HG02678 (cell line): ENCODE results near the gene FAM219A.
"Not testable (repeated sequence)": the region's sequence is repeated elsewhere in the genome, so short reads cannot be mapped to it uniquely, and the experiment has no call there.

ENCODE experiments used
- ATAC-seq: cut with Tn5 transposase; IDR thresholded peaks from one replicate; pipeline ENCODE4 v1.9.1; 2021; ENCODE audit warnings: mild to moderate bottlenecking, moderate library complexity; ENCODE audit not compliant: unreplicated experiment

The FAM219A gene

DNA sequence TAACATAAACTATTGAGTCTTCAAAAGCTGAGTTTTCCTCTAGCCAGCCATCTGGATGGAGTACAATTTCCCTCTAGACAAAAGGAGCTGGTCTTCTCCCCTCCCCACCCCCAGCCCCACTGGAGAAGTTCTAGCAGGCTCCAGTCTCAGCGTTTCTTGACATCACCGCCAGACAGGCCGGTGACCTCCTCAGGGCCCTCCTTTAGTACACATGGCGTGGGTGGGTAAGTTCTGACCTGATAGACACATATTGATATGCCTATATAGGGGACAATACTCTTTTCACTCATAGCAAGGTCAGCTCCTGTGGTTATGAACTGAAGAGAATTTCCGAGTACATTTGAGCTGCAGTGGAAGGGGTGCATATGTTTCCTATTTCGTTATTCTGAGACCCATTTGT lies 27.5 kb upstream of the FAM219A start:
- ATAC-seq = no peak

DNA sequence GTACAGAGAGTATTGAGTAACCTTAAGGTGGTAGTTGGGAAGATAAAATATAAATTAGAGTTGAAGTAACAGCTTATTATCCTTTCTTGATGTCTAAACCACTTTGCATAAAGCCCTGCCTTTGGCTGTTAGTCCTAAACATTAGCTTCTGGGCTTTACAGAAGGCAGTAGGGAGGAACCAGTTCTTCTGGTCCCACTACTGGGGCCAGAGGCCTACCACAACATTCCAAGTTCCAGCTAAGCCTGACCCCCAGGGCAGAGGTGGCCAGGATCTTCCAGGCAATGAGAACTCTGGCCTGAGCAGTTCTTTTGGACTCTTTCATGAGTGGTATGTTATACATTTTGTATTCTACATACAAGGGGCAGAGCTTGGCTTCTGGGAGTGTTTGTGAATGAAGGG lies 26.3 kb upstream of the FAM219A start:
- ATAC-seq = no peak

- ATAC-seq = not testable (repeated sequence)
Observed at GRCh38 chr9:34482746-34483145, 24.4 kb upstream of the FAM219A start.

- ATAC-seq = not testable (repeated sequence)
Observed at GRCh38 chr9:34481620-34482019, 23.2 kb upstream of the FAM219A start.

- no peak for ATAC-seq
Observed at GRCh38 chr9:34479431-34479866, 21.1 kb upstream of the FAM219A start.

DNA sequence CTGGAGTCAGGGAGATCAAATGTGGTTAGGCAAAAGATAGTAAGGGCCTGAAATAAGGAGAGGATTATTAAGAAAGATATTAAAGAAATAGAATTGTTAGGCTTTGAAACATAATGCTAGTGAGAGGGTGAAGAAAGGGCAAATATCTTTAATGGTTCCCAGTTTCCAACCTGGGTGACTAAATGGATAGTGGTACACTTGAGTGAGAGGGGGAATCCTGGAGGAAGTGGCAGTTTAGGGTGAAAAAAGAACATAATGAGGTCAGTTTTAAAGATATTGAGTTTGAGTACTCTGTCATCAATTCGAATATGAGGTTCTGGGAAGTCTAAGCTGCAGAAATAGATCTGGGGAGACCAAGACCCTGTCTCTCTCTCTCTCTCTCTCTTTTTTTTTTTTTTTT lies 19.2 kb upstream of the FAM219A start:
- ATAC-seq = no peak

- no peak for ATAC-seq
Observed at GRCh38 chr9:34475097-34475496, 16.7 kb upstream of the FAM219A start.

DNA sequence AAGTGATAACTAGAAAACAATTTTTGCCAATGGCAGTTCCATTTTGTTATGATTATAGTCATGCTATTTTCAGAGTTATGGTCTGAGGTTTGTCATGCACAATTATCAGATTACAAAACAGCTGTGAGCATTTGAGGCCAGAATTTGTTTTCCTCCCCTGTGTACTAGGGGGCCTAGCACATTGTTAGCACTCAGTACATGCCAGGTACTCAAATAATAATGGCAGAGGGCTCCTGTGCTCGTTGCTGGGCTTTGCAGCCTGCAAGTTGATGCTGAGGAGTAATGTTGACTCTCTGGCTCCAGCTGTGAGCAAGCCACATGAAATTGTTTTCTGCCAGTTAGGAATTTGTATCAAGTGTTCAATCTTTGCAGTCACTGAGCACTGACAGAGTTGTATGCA lies 7.1 kb upstream of the FAM219A start:
- no peak for ATAC-seq

DNA sequence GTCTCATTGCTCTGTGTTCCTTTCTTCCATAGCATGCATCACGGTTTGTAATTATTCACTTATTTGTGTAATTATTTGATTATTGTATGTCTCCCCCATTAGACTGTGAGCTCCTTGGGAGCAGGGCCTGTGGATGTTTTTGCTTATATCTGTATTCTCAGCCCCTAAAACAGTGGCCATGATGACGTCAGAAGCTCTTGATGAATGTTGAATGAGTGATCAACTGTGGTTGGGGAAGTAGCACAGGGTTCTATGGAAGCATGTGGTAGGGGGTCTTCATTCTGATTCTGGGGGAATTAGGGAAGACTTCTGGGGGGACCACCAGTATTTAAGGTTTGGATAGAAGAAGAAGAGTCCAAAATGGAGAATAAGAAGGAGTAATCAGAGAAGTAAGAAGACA lies 6.2 kb upstream of the FAM219A start:
- no peak for ATAC-seq

DNA sequence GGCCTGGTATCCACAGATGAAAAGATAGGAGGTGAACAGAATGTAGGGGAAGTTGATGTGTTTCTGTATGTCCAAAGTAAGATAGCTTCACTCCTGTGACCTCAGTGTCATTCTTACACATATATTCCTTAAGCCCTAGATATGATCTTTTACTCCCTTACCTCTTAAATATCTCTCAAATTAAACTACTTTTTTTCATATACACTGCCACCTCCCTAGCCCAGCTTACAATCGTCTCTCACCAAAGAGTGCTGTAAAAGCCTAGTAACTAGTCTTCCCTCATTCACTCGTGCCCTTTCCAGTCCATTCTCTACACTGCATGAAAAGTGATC lies 5.5 kb upstream of the FAM219A start:
- ATAC-seq = no peak

GRCh38 chr9:34463098-34463900 lies 4.9 kb upstream of the FAM219A start:
- no peak for ATAC-seq

DNA sequence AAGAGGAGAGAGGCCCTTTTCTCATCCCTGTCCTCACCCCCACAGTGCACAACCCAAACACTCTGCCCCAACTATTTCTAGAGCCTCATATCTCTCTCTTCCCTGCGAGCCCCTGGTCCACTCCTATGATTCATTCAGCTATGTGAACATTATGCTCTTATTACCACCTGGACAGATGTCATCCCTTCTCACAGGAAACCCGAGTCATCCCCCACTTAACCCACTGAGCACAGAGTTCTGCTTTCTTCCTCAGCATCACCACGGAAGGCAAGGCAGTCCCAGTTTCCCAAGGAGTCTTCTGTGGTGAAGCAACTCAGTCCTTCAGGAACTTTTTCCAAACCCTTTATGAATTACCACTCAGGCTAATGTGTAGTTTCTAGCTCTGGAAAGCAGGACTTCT lies 1.6 kb upstream of the FAM219A start:
- ATAC-seq = no peak

DNA sequence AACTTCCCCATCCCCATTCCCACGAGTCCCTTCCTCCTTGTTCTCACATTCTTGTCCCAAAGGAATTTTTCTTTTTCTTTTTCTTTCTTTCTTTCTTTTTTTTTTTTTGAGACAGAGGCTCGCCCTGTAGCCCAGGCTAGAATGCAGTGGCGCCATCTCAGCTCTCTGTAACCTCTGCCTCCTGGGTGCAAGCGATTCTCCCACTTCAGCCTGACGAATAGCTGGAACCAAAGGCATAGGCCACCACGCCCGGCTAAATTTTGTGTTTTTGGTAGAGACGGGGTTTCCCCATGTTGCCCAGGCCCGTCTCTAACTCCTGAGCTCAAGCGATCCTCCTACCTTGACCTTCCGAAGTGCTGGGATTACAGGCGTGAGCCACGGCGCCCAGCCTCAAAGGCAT lies 986 bp upstream of the FAM219A start:
- ATAC-seq = no peak

GRCh38 chr9:34458959-34459340 lies 580 bp upstream of the FAM219A start:
- no peak for ATAC-seq

DNA sequence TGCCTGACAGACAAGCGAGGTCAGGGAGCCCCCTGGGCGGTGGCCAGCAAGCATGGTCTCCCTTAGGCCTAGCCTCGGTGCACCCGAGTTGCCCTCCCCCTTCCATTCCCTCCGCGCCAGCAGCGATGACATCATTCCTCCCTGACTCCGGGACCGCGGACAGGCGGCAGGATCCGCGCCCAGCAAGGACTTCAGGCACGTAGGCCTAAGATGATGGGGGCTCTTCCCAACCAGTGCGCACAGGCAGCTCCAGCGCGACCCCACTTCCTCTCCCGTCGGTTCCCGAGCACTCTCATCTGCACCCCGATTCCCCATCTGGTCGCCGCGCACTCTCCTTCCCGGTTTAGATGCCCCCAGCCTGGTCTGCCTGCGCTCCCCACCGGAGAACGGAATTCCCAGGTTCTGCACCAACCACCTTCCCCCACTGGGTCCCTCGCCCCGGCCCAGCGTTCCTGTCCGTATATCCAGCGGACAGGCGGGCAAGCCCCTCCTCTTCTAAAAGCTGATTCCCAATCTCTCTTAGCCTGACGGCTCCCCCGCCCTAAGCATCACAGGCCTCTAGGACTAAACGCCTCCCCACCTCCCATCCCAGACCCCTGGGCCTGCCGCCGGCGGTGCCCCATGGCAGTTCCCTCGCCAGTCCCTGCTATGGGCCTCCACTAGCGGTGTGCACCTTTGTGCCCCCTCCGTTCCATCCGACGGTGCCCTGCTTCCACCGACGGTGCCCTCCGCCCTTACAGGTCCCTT lies 931 bp downstream of the FAM219A start:
- ATAC-seq = no peak

DNA sequence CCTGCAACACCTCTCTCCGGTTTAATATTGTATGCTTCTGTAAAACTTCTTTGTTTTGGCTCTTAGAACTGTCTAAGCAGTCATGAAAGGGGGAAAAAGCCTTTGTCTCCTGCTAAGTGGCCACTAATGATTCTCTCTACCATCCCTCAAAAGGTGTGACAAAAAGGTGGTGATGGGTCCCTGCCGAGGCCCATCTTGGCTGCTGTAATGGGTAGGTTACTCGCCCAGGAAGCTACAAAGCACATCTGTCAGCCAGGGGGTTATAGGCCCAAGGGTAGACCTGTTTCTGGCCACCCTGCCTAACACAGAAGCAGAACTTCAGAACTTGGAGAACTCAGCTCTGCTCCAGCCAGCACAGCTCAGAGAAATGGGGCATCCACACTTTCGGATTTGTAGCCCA lies 1.6 kb downstream of the FAM219A start:
- ATAC-seq = no peak

DNA sequence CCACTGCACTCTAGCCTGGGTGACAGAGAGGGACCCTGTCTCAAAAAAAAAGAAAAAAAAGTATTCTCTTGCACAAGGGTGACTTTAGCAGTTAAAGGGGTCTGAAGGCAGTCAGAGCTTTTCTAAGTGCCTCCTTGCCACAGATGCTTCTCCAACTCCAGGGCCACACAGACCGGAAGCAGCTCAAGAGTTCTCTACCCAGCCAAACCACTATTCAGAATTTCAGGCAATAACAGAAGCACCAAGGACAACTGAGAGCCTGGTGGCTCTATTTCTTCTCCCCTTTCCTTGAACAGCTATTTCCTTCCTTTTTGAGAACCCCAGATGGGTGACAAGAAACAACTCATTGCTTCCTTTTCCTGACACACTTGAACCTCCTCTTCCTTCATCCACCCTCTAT lies 2.2 kb downstream of the FAM219A start:
- ATAC-seq = no peak

DNA sequence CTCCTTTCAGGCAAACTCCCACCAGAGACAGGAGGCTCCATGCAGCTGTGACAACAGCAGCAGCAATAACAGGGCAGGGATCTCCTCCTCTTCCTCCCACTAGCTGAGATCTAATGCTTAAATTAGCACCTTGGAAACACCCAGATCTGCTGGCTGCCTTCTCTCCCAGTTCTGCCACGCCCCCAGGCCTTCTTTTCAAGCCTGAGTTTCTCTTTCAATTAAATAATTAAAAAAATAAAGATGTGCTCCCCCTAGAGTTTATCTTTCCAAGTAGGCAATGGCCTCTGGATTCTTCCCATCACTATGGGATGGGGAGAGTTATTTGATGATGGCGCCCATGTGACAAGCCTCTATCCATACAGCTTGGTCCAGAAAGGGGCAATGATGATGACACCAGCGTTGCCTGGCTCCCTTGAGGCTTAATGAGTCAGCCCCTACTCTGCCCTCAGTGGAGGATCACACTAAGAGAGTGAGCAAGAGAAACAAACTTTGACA lies 3.8 kb downstream of the FAM219A start:
- ATAC-seq = no peak

GRCh38 chr9:34452568-34452967 lies 5.8 kb downstream of the FAM219A start:
- no peak for ATAC-seq

DNA sequence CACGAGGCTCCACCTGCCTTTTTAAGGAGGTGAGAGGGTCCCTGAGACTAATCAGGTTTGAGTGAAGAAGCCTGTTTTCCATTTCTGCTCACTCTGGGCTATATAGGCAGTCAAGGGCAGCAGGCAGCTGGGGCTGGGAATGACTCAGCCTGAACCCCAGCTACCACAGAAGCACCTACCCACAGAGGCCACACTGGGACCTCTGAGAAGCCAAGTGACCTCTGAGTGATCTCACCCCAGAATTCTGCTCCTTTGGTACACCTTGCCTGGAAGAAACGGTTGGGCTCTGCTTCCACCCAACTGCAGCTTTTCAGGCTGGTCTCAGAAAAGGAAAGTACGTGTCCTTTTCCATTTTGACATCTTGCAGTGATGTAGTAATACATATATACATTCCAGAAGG lies 6.8 kb downstream of the FAM219A start:
- ATAC-seq = no peak

DNA sequence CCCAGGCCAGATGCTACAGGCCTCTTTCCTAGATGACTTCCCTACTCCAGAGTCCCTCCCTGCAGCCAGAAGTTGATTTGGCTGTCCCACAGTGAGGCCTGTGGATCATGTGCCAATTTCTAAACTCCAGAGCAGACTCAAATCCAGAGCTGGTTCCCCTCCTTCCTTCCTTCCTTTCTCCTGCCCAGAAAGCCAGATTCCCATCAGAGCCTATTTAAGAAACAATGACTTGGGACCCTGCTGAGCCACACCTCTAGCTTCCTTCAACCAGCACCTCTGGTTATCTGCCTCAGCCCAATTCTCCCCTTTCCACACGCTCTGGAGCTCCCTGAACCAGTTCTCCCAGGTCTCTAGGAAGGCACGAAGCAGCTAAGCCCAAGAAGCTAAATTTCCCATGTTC lies 7.2 kb downstream of the FAM219A start:
- ATAC-seq = no peak

- ATAC-seq = no peak
Observed at GRCh38 chr9:34450644-34451043, 7.7 kb downstream of the FAM219A start.
